ENCODE results near the gene SPR.

Gene SPR

DNA sequence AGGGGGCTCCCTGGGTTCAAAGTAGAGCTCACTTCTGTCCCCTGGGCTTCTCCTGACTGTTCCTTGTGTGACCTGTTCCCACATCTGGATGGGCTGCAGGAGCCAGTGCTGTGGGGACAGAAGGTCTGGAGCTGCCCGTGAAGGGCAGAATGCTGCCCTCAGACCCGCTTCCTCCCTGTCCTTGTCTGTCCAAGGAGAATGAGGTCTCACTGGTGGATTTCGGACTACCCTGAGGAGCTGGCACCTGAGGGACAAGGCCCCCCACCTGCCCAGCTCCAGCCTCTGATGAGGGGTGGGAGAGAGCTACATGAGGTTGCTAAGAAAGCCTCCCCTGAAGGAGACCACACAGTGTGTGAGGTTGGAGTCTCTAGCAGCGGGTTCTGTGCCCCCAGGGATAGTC lies 45.6 kb downstream of the SPR start:
- no peaks in the 10 kb centered on the region for H3K4me1 ChIP-seq (ENCODE audit: control insufficient read depth, insufficient read depth, low read length)
- POLR2A ChIA-PET = no interaction called here
- H3K4me3 ChIP-seq (ENCODE audit: low read depth, low read length) = no peak overlapping the region
- H3K36me3 ChIP-seq (ENCODE audit: control insufficient read depth in 2 of 2, insufficient read depth in 1 of 2, low read length in 2 of 2) = no peaks in the 10 kb centered on the region
- H3K9me3 ChIP-seq (ENCODE audit: control insufficient read depth, insufficient read depth, low read depth, low read length) = no peaks in the 10 kb centered on the region
- CTCF ChIA-PET = interaction anchor here (1.3 to 8.6 kb wide), 2 partner anchors 20 to 39 kb away, joined by 3 to 85 read pairs; no protein-coding TSS in a partner anchor
- TF ChIP-seq ZNF132 (tag by site-specific recombination; IDR thresholded peaks at IDR 0.05; ENCODE audit: borderline replicate concordance) (no peak), ZNF530 (tag by site-specific recombination; IDR thresholded peaks at IDR 0.05; ENCODE audit: low read depth) (no peak), HOXD13 (CRISPR knock-in tag; IDR thresholded peaks at IDR 0.05; ENCODE audit: borderline replicate concordance) (no peak), YY1 (tag by site-specific recombination; IDR thresholded peaks at IDR 0.05) (no peak), ZNF112 (tag by site-specific recombination; IDR thresholded peaks at IDR 0.05) (no peak), ZNF416 (tag by site-specific recombination; IDR thresholded peaks at IDR 0.05) (no peak), ZNF561 (tag by site-specific recombination; IDR thresholded peaks at IDR 0.05; ENCODE audit: borderline replicate concordance) (no peak), MYNN (tag by site-specific recombination; IDR thresholded peaks at IDR 0.05; ENCODE audit: borderline replicate concordance) (no peak)
- TF ChIP-seq, protein P1, sequence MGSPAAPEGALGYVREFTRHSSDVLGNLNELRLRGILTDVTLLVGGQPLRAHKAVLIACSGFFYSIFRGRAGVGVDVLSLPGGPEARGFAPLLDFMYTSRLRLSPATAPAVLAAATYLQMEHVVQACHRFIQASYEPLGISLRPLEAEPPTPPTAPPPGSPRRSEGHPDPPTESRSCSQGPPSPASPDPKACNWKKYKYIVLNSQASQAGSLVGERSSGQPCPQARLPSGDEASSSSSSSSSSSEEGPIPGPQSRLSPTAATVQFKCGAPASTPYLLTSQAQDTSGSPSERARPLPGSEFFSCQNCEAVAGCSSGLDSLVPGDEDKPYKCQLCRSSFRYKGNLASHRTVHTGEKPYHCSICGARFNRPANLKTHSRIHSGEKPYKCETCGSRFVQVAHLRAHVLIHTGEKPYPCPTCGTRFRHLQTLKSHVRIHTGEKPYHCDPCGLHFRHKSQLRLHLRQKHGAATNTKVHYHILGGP (tag by site-specific recombination; IDR thresholded peaks at IDR 0.05) = no peak
- H3K27ac ChIP-seq (ENCODE audit: extremely low read depth, low read depth, low read length) = no peak overlapping the region

DNA sequence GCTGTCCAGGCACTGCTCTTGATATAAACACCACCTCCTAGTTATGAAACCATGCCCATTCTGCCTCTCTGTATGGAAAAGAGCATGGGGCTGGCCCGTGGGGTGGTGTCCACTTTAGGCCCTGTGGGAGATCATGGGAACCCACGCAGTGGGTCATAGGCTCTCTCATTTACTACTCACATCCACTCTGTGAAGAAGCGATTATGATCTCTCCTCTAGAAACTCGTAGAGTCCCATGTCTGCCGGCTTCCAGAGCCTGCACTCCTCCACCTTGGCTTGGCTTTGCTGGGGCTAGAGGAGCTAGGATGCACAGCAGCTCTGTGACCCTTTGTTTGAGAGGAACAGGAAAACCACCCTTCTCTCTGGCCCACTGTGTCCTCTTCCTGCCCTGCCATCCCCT lies 46.0 kb downstream of the SPR start:
- Histone ChIP-seq H3K9me3 (ENCODE audit: control insufficient read depth, insufficient read depth, low read depth, low read length) (no peaks in the 10 kb centered on the region), H3K4me3 (ENCODE audit: low read depth, low read length) (no peak overlapping the region), H3K36me3 (ENCODE audit: control insufficient read depth in 2 of 2, insufficient read depth in 1 of 2, low read length in 2 of 2) (no peaks in the 10 kb centered on the region), H3K4me1 (ENCODE audit: control insufficient read depth, insufficient read depth, low read length) (no peaks in the 10 kb centered on the region), H3K27ac (ENCODE audit: extremely low read depth, low read depth, low read length) (no peak overlapping the region)
- ChIA-PET CTCF (interaction anchor here (1.3 to 8.6 kb wide), 2 partner anchors 19 to 39 kb away, joined by 3 to 85 read pairs; no protein-coding TSS in a partner anchor), POLR2A (no interaction called here)
- TF ChIP-seq ZNF501 (tag by site-specific recombination; IDR thresholded peaks at IDR 0.05) (no peak), ZFP3 (tag by site-specific recombination; IDR thresholded peaks at IDR 0.05; ENCODE audit: low read depth) (no peak), GLI2 (tag by site-specific recombination; IDR thresholded peaks at IDR 0.05; ENCODE audit: borderline replicate concordance, low read depth) (no peak), TCF7L2 (IDR thresholded peaks at IDR 0.05; ENCODE audit: borderline replicate concordance, low read depth, low read length) (no peak), GLIS1 (tag by site-specific recombination; IDR thresholded peaks at IDR 0.05) (no peak), ZNF239 (tag by site-specific recombination; IDR thresholded peaks at IDR 0.05) (no peak), ZNF785 (tag by site-specific recombination; IDR thresholded peaks at IDR 0.05) (no peak)
- TF ChIP-seq, protein P2, sequence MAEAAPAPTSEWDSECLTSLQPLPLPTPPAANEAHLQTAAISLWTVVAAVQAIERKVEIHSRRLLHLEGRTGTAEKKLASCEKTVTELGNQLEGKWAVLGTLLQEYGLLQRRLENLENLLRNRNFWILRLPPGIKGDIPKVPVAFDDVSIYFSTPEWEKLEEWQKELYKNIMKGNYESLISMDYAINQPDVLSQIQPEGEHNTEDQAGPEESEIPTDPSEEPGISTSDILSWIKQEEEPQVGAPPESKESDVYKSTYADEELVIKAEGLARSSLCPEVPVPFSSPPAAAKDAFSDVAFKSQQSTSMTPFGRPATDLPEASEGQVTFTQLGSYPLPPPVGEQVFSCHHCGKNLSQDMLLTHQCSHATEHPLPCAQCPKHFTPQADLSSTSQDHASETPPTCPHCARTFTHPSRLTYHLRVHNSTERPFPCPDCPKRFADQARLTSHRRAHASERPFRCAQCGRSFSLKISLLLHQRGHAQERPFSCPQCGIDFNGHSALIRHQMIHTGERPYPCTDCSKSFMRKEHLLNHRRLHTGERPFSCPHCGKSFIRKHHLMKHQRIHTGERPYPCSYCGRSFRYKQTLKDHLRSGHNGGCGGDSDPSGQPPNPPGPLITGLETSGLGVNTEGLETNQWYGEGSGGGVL (tag by site-specific recombination; IDR thresholded peaks at IDR 0.05) = no peak
- TF ChIP-seq, protein P3, sequence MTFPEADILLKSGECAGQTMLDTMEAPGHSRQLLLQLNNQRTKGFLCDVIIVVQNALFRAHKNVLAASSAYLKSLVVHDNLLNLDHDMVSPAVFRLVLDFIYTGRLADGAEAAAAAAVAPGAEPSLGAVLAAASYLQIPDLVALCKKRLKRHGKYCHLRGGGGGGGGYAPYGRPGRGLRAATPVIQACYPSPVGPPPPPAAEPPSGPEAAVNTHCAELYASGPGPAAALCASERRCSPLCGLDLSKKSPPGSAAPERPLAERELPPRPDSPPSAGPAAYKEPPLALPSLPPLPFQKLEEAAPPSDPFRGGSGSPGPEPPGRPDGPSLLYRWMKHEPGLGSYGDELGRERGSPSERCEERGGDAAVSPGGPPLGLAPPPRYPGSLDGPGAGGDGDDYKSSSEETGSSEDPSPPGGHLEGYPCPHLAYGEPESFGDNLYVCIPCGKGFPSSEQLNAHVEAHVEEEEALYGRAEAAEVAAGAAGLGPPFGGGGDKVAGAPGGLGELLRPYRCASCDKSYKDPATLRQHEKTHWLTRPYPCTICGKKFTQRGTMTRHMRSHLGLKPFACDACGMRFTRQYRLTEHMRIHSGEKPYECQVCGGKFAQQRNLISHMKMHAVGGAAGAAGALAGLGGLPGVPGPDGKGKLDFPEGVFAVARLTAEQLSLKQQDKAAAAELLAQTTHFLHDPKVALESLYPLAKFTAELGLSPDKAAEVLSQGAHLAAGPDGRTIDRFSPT (tag by site-specific recombination; IDR thresholded peaks at IDR 0.05) = no peak
- TF ChIP-seq, protein P4, sequence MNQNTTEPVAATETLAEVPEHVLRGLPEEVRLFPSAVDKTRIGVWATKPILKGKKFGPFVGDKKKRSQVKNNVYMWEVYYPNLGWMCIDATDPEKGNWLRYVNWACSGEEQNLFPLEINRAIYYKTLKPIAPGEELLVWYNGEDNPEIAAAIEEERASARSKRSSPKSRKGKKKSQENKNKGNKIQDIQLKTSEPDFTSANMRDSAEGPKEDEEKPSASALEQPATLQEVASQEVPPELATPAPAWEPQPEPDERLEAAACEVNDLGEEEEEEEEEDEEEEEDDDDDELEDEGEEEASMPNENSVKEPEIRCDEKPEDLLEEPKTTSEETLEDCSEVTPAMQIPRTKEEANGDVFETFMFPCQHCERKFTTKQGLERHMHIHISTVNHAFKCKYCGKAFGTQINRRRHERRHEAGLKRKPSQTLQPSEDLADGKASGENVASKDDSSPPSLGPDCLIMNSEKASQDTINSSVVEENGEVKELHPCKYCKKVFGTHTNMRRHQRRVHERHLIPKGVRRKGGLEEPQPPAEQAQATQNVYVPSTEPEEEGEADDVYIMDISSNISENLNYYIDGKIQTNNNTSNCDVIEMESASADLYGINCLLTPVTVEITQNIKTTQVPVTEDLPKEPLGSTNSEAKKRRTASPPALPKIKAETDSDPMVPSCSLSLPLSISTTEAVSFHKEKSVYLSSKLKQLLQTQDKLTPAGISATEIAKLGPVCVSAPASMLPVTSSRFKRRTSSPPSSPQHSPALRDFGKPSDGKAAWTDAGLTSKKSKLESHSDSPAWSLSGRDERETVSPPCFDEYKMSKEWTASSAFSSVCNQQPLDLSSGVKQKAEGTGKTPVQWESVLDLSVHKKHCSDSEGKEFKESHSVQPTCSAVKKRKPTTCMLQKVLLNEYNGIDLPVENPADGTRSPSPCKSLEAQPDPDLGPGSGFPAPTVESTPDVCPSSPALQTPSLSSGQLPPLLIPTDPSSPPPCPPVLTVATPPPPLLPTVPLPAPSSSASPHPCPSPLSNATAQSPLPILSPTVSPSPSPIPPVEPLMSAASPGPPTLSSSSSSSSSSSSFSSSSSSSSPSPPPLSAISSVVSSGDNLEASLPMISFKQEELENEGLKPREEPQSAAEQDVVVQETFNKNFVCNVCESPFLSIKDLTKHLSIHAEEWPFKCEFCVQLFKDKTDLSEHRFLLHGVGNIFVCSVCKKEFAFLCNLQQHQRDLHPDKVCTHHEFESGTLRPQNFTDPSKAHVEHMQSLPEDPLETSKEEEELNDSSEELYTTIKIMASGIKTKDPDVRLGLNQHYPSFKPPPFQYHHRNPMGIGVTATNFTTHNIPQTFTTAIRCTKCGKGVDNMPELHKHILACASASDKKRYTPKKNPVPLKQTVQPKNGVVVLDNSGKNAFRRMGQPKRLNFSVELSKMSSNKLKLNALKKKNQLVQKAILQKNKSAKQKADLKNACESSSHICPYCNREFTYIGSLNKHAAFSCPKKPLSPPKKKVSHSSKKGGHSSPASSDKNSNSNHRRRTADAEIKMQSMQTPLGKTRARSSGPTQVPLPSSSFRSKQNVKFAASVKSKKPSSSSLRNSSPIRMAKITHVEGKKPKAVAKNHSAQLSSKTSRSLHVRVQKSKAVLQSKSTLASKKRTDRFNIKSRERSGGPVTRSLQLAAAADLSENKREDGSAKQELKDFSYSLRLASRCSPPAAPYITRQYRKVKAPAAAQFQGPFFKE (tag by site-specific recombination; IDR thresholded peaks at IDR 0.05; ENCODE audit: borderline replicate concordance) = no peak
- TF ChIP-seq, protein P5, sequence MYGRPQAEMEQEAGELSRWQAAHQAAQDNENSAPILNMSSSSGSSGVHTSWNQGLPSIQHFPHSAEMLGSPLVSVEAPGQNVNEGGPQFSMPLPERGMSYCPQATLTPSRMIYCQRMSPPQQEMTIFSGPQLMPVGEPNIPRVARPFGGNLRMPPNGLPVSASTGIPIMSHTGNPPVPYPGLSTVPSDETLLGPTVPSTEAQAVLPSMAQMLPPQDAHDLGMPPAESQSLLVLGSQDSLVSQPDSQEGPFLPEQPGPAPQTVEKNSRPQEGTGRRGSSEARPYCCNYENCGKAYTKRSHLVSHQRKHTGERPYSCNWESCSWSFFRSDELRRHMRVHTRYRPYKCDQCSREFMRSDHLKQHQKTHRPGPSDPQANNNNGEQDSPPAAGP (tag by site-specific recombination; IDR thresholded peaks at IDR 0.05) = no peak

All from HEK293 (cell line).